Peyer's patch (tissue), 4 donors: ENCODE measurements around the gene ITGA7. TPM values are rescaled to one million over a fixed set of nuclear protein-coding genes. Genes with fewer than 3 reads are reported as not detected.
A peak's percentile ranks its signal among the peaks of the same experiment; 100 is the strongest.
"Not testable (repeated sequence)": the region's sequence is repeated elsewhere in the genome, so short reads cannot be mapped to it uniquely, and the experiment has no call there.

Experiments
- DNase-seq, 3 donors: peaks; one replicate each; pipeline ENCODE4 v3.0.0-alpha.2; 2017 to 2019
- H3K27ac ChIP-seq, 4 donors: fragments of 200-600 bp; sonication (generic); one replicate each; pipeline ENCODE4 v1.5.1; 2016 to 2019
- H3K27me3 ChIP-seq, 2 donors: fragments of 200-600 bp; sonication (generic); one replicate each; pipeline ENCODE4 v1.5.1; 2019
- H3K36me3 ChIP-seq, 3 donors: fragments of 200-600 bp; sonication (generic); one replicate each; pipeline ENCODE4 v1.5.1; 2016 to 2019
- H3K4me1 ChIP-seq, 4 donors: fragments of 200-600 bp; sonication (generic); one replicate each; pipeline ENCODE4 v1.5.1; 2016 to 2019
- H3K4me3 ChIP-seq, 4 donors: fragments of 200-600 bp; sonication (generic); 1 replicate in 3 of 4; 2 replicates in 1 of 4; pipeline ENCODE4 v1.5.1; 2016 to 2019; ENCODE audit warnings: mild to moderate bottlenecking in 1 of 4
- H3K9me3 ChIP-seq, 4 donors: fragments of 200-600 bp; sonication (generic); one replicate each; pipeline ENCODE4 v1.5.1; 2016 to 2019; ENCODE audit warnings: mild to moderate bottlenecking in 1 of 4
- CTCF ChIP-seq, 6 experiments: fragments of 450-650 bp in 4 of 6; fragments of 200-600 bp in 2 of 6; sonication (generic) in 1 of 6; IDR thresholded peaks; one replicate each; pipeline ENCODE4 v1.5.1; 2017 to 2019; ENCODE audit warnings: antibody characterized with exemption in 6 of 6, mild to moderate bottlenecking in 3 of 6, moderate library complexity in 1 of 6
- POLR2A ChIP-seq, 2 donors: fragments of 450-650 bp; IDR thresholded peaks; one replicate each; pipeline ENCODE4 v1.5.1; 2017; ENCODE audit warnings: antibody characterized with exemption in 2 of 2, mild to moderate bottlenecking in 2 of 2, moderate library complexity in 2 of 2
- total RNA-seq, 4 donors: library from RNA; depleted of rRNA; stranded (reverse); fragments of >200 nt; gene quantifications; one replicate each; pipeline ENCODE4 v1.1.0, GENCODE V29; 2016

Gene ITGA7
- total RNA-seq, 4 donors from 2014 or later: 13.1 to 29.0 (median 27.0) TPM

GRCh38 chr12:55654511-55655214 is 53.0 kb downstream of the ITGA7 start:
- no peak for TF ChIP-seq CTCF (IDR thresholded peaks at IDR 0.05)
- no peak for TF ChIP-seq POLR2A (IDR thresholded peaks at IDR 0.05)
- no peaks in the 10 kb centered on the region for H3K27me3 ChIP-seq
- H3K36me3 ChIP-seq: no peaks in the 10 kb centered on the region
- peaks cover 0 to 17% (median 2%) of the 10 kb centered on the region in 4 donors for H3K4me1 ChIP-seq
- no peak overlapping the region for H3K27ac ChIP-seq
- DNase-seq: no peak
- peaks cover 0 to 9% (median 0%) of the 10 kb centered on the region in 4 donors for H3K9me3 ChIP-seq
- H3K4me3 ChIP-seq: no peak overlapping the region

GRCh38 chr12:55653031-55653430 is 54.7 kb downstream of the ITGA7 start:
- no peak overlapping the region for H3K27ac ChIP-seq
- H3K27me3 ChIP-seq: no peaks in the 10 kb centered on the region
- no peak for DNase-seq
- peaks cover 0 to 9% (median 0%) of the 10 kb centered on the region in 4 donors for H3K9me3 ChIP-seq
- peaks cover 0 to 17% (median 2%) of the 10 kb centered on the region in 4 donors for H3K4me1 ChIP-seq
- no peak for TF ChIP-seq POLR2A (IDR thresholded peaks at IDR 0.05)
- TF ChIP-seq CTCF (IDR thresholded peaks at IDR 0.05): no peak
- no peaks in the 10 kb centered on the region for H3K36me3 ChIP-seq
- H3K4me3 ChIP-seq: no peak overlapping the region

GRCh38 chr12:55652352-55652751 is 55.4 kb downstream of the ITGA7 start:
- DNase-seq: no peak

GRCh38 chr12:55651299-55651683 is 56.4 kb downstream of the ITGA7 start:
- H3K36me3 ChIP-seq: no peaks in the 10 kb centered on the region
- no peak overlapping the region for H3K4me3 ChIP-seq
- TF ChIP-seq POLR2A (IDR thresholded peaks at IDR 0.05) (no peak), CTCF (IDR thresholded peaks at IDR 0.05) (no peak)
- peaks cover 0 to 17% (median 0%) of the 10 kb centered on the region in 4 donors for H3K4me1 ChIP-seq
- H3K9me3 ChIP-seq: peaks cover 0 to 9% (median 0%) of the 10 kb centered on the region in 4 donors
- no peaks in the 10 kb centered on the region for H3K27me3 ChIP-seq
- H3K27ac ChIP-seq: peak overlapping the region in 2 of 4 donors; percentile 73 to 85
- peak in 2 of 3 donors; percentile 57 to 62 for DNase-seq

More at GRCh38 chr12:55652352-55652751, 55.4 kb downstream of the ITGA7 start:
- H3K9me3 ChIP-seq: peaks cover 0 to 9% (median 0%) of the 10 kb centered on the region in 4 donors
- H3K4me1 ChIP-seq: peaks cover 0 to 17% (median 2%) of the 10 kb centered on the region in 4 donors
- no peaks in the 10 kb centered on the region for H3K36me3 ChIP-seq
- no peak overlapping the region for H3K4me3 ChIP-seq
- peak overlapping the region in 1 of 4 donors; percentile 85 for H3K27ac ChIP-seq
- TF ChIP-seq CTCF (IDR thresholded peaks at IDR 0.05) (peak in 1 of 6 experiments; percentile 16), POLR2A (IDR thresholded peaks at IDR 0.05) (no peak)
- no peaks in the 10 kb centered on the region for H3K27me3 ChIP-seq

GRCh38 chr12:55650620-55651298 is 56.9 kb downstream of the ITGA7 start:
- peak in 1 of 3 donors; percentile 54 for DNase-seq
- peak in 2 of 6 experiments; percentile 29 to 30 for TF ChIP-seq CTCF (IDR thresholded peaks at IDR 0.05)
- not testable (repeated sequence) for H3K36me3 ChIP-seq, H3K4me3 ChIP-seq, H3K27me3 ChIP-seq, H3K9me3 ChIP-seq
- peaks cover 0 to 13% (median 0%) of the 10 kb centered on the region in 4 donors for H3K4me1 ChIP-seq
- H3K27ac ChIP-seq: peak overlapping the region in 2 of 4 donors; percentile 73 to 85
